Measurements from ENCODE around the gene RFX1. TPM values are rescaled to one million over a fixed set of nuclear protein-coding genes. Genes with fewer than 3 reads are reported as not detected.

RFX1 gene
- total and polyA plus RNA-seq, 2 donors from 2014 or later, result 5.2 to 17.9 TPM

- DNase-seq (no peak), FAIRE-seq (no peak)
- Histone ChIP-seq H3K4me1 (ENCODE audit: control insufficient read depth in 2 of 3, insufficient read depth in 2 of 3, low read depth in 1 of 3, low read length in 3 of 3) (no peaks in the 10 kb centered on the region), H3K4me3 (ENCODE audit: low read length in 3 of 3) (no peak overlapping the region), H3K9ac (ENCODE audit: low read length in 3 of 3) (no peak overlapping the region), H3K9me3 (ENCODE audit: control insufficient read depth in 2 of 3, insufficient read depth in 1 of 3, low read length in 3 of 3) (no peaks in the 10 kb centered on the region), H3K27me3 (ENCODE audit: control insufficient read depth, insufficient read depth, low read length) (no peaks in the 10 kb centered on the region), H3K27ac (ENCODE audit: low read depth in 2 of 2, low read length in 2 of 2) (no peak overlapping the region), H3K36me3 (ENCODE audit: control insufficient read depth in 2 of 3, insufficient read depth in 3 of 3, low read length in 3 of 3) (peaks cover 0 to 12% (median 3%) of the 10 kb centered on the region in 3 donors)
- intact Hi-C loops (cut with DNase I), result no loop called here
- TF ChIP-seq, protein P1, sequence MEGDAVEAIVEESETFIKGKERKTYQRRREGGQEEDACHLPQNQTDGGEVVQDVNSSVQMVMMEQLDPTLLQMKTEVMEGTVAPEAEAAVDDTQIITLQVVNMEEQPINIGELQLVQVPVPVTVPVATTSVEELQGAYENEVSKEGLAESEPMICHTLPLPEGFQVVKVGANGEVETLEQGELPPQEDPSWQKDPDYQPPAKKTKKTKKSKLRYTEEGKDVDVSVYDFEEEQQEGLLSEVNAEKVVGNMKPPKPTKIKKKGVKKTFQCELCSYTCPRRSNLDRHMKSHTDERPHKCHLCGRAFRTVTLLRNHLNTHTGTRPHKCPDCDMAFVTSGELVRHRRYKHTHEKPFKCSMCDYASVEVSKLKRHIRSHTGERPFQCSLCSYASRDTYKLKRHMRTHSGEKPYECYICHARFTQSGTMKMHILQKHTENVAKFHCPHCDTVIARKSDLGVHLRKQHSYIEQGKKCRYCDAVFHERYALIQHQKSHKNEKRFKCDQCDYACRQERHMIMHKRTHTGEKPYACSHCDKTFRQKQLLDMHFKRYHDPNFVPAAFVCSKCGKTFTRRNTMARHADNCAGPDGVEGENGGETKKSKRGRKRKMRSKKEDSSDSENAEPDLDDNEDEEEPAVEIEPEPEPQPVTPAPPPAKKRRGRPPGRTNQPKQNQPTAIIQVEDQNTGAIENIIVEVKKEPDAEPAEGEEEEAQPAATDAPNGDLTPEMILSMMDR (IDR thresholded peaks at IDR 0.05; ENCODE audit: borderline replicate concordance, extremely low read depth, insufficient read depth), result no peak
Observed at GRCh38 chr19:13913352-13913751, 92.8 kb downstream of the RFX1 start.

Other genes starting within 250 kb of the RFX1 start
- gene MRI1, start 241.8 kb downstream of the RFX1 start, total RNA-seq, result 46.5 TPM
- gene MRI1, start 241.8 kb downstream of the RFX1 start, polyA plus RNA-seq (ENCODE audit: insufficient read depth, low read depth, low replicate concordance), result 18.8 TPM
- 62.7 TPM for gene C19orf53, start 231.9 kb downstream of the RFX1 start, total RNA-seq
- gene C19orf53, start 231.9 kb downstream of the RFX1 start, polyA plus RNA-seq (ENCODE audit: insufficient read depth, low read depth, low replicate concordance), result 264 TPM
- gene ZSWIM4, start 210.9 kb downstream of the RFX1 start, total RNA-seq, result 13.7 TPM
- gene ZSWIM4, start 210.9 kb downstream of the RFX1 start, polyA plus RNA-seq (ENCODE audit: insufficient read depth, low read depth, low replicate concordance), result 1.4 TPM
- gene NANOS3, start 129.2 kb downstream of the RFX1 start, total RNA-seq, result 0.35 TPM
- gene NANOS3, start 129.2 kb downstream of the RFX1 start, polyA plus RNA-seq (ENCODE audit: insufficient read depth, low read depth, low replicate concordance), result not detected
- gene BRME1, start 100.2 kb downstream of the RFX1 start, total RNA-seq, result 1.8 TPM
- 1.5 TPM for gene BRME1, start 100.2 kb downstream of the RFX1 start, polyA plus RNA-seq (ENCODE audit: insufficient read depth, low read depth, low replicate concordance)
- gene CC2D1A, start 100.1 kb downstream of the RFX1 start, total RNA-seq, result 36.9 TPM
- gene CC2D1A, start 100.1 kb downstream of the RFX1 start, polyA plus RNA-seq (ENCODE audit: insufficient read depth, low read depth, low replicate concordance), result 28.8 TPM
- 3.0 TPM for gene PODNL1, start 67.9 kb downstream of the RFX1 start, total RNA-seq
- not detected for gene PODNL1, start 67.9 kb downstream of the RFX1 start, polyA plus RNA-seq (ENCODE audit: insufficient read depth, low read depth, low replicate concordance)
- gene DCAF15, start 53.8 kb downstream of the RFX1 start, total RNA-seq, result 35.5 TPM
- 21.9 TPM for gene DCAF15, start 53.8 kb downstream of the RFX1 start, polyA plus RNA-seq (ENCODE audit: insufficient read depth, low read depth, low replicate concordance)
- gene RLN3, start 21.8 kb upstream of the RFX1 start, total RNA-seq, result not detected
- not detected for gene RLN3, start 21.8 kb upstream of the RFX1 start, polyA plus RNA-seq (ENCODE audit: insufficient read depth, low read depth, low replicate concordance)
- 14.1 TPM for gene IL27RA, start 25.4 kb upstream of the RFX1 start, total RNA-seq
- 3.1 TPM for gene IL27RA, start 25.4 kb upstream of the RFX1 start, polyA plus RNA-seq (ENCODE audit: insufficient read depth, low read depth, low replicate concordance)
- 19.4 TPM for gene PALM3, start 55.8 kb upstream of the RFX1 start, total RNA-seq
- gene PALM3, start 55.8 kb upstream of the RFX1 start, polyA plus RNA-seq (ENCODE audit: insufficient read depth, low read depth, low replicate concordance), result 45.8 TPM
- 8.7 TPM for gene MISP3, start 66.5 kb upstream of the RFX1 start, total RNA-seq
- 32.0 TPM for gene MISP3, start 66.5 kb upstream of the RFX1 start, polyA plus RNA-seq (ENCODE audit: insufficient read depth, low read depth, low replicate concordance)
- not detected for gene C19orf67, start 79.5 kb upstream of the RFX1 start, total RNA-seq
- not detected for gene C19orf67, start 79.5 kb upstream of the RFX1 start, polyA plus RNA-seq (ENCODE audit: insufficient read depth, low read depth, low replicate concordance)
- 28.3 TPM for gene SAMD1, start 84.4 kb upstream of the RFX1 start, total RNA-seq
- gene SAMD1, start 84.4 kb upstream of the RFX1 start, polyA plus RNA-seq (ENCODE audit: insufficient read depth, low read depth, low replicate concordance), result 23.3 TPM
- gene PRKACA, start 111.4 kb upstream of the RFX1 start, total RNA-seq, result 92.3 TPM
- gene PRKACA, start 111.4 kb upstream of the RFX1 start, polyA plus RNA-seq (ENCODE audit: insufficient read depth, low read depth, low replicate concordance), result 51.4 TPM
- 1.8 TPM for gene ASF1B, start 130.3 kb upstream of the RFX1 start, total RNA-seq
- gene ASF1B, start 130.3 kb upstream of the RFX1 start, polyA plus RNA-seq (ENCODE audit: insufficient read depth, low read depth, low replicate concordance), result 0.49 TPM
- gene ADGRL1, start 199.8 kb upstream of the RFX1 start, total RNA-seq, result 30.2 TPM
- 6.3 TPM for gene ADGRL1, start 199.8 kb upstream of the RFX1 start, polyA plus RNA-seq (ENCODE audit: insufficient read depth, low read depth, low replicate concordance)